NCI-H1105 (cell line): ENCODE data around the gene UNC13A.

Experiments
- DNase-seq: peaks from one replicate; lab custom pipeline; 2025; lab: John Stamatoyannopoulos, UW

The UNC13A gene

GRCh38 chr19:17687857-17688784, at the start of gene UNC13A:
Gene UNC13A (minus strand): TSS chr19:17688354. CDS start chr19:17688199, 155 bp downstream.
- peak; percentile 54 for DNase-seq

DNA sequence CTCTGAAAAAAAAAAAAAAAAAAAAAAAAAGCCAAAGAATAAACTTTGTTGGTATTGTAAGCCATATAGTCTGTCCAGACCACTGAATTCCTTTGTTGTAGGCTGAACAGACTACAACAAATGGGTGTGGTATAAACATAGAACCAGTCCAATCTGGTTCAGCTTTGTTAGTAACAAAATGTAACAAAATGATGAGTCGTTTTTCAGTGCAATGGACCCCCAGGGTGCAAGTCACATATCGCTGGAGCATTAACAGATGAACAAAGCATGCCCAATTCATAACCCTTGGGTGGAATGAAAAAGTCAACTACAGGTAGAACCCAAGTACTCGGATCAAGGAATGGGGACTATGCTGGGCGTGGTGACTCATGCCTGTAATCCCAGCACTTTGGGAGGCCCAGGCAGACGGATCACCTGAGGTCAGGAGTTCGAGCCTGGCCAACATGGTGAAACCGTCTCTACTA, 49.6 kb upstream of the UNC13A start:
- no peak for DNase-seq

GRCh38 chr19:17735410-17735809, 47.3 kb upstream of the UNC13A start:
- no peak for DNase-seq

DNA sequence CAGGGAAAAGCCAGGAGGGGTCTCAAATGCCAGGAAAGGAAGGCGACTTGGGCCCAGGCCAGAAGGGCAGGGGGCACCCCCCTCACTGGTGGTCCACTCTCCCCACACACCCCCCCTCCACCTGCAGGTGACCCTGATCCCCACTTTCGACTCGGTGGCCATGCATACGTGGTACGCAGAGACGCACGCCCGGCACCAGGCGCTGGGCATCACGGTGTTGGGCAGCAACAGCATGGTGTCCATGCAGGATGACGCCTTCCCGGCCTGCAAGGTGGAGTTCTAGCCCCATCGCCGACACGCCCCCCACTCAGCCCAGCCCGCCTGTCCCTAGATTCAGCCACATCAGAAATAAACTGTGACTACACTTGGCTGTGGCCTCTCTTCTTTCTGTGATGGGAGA, 46.0 kb upstream of the UNC13A start:
- DNase-seq = no peak

DNA sequence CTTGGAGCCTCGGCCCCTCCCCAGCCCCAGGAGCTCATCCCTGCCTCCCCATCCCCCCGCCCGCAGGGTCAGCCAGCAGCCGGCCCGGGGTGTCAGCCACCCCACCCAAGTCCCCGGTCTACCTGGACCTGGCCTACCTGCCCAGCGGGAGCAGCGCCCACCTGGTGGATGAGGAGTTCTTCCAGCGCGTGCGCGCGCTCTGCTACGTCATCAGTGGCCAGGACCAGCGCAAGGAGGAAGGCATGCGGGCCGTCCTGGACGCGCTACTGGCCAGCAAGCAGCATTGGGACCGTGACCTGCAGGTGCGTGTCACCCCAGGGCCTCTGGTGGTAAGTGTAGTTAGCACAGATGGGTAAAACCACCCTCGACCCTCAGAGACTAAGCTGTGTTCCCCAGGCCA, 45.0 kb upstream of the UNC13A start:
- no peak for DNase-seq

GRCh38 chr19:17727843-17728242, 39.7 kb upstream of the UNC13A start:
- DNase-seq = no peak

DNA sequence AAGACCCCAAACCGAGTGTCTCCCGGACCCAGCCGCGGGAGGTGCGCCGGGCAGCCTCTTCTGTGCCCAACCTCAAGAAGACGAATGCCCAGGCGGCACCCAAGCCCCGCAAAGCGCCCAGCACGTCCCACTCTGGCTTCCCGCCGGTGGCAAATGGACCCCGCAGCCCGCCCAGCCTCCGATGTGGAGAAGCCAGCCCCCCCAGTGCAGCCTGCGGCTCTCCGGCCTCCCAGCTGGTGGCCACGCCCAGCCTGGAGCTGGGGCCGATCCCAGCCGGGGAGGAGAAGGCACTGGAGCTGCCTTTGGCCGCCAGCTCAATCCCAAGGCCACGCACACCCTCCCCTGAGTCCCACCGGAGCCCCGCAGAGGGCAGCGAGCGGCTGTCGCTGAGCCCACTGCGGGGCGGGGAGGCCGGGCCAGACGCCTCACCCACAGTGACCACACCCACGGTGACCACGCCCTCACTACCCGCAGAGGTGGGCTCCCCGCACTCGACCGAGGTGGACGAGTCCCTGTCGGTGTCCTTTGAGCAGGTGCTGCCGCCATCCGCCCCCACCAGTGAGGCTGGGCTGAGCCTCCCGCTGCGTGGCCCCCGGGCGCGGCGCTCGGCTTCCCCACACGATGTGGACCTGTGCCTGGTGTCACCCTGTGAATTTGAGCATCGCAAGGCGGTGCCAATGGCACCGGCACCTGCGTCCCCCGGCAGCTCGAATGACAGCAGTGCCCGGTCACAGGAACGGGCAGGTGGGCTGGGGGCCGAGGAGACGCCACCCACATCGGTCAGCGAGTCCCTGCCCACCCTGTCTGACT, 39.0 kb upstream of the UNC13A start:
- no peak for DNase-seq

DNA sequence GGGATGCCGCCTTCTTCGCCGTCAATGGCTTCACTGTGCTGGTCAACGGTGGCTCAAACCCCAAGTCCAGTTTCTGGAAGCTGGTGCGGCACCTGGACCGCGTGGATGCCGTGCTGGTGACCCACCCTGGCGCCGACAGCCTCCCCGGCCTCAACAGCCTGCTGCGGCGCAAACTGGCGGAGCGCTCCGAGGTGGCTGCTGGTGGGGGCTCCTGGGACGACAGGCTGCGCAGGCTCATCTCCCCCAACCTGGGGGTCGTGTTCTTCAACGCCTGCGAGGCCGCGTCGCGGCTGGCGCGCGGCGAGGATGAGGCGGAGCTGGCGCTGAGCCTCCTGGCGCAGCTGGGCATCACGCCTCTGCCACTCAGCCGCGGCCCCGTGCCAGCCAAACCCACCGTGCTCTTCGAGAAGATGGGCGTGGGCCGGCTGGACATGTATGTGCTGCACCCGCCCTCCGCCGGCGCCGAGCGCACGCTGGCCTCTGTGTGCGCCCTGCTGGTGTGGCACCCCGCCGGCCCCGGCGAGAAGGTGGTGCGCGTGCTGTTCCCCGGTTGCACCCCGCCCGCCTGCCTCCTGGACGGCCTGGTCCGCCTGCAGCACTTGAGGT, 38.1 kb upstream of the UNC13A start:
- DNase-seq = no peak

GRCh38 chr19:17725422-17726078, 37.4 kb upstream of the UNC13A start:
- DNase-seq = no peak

GRCh38 chr19:17724655-17725054, 36.5 kb upstream of the UNC13A start:
- no peak for DNase-seq

- DNase-seq = no peak
These were observed 34.6 kb upstream of the UNC13A start for GRCh38 chr19:17722655-17723240.

DNA sequence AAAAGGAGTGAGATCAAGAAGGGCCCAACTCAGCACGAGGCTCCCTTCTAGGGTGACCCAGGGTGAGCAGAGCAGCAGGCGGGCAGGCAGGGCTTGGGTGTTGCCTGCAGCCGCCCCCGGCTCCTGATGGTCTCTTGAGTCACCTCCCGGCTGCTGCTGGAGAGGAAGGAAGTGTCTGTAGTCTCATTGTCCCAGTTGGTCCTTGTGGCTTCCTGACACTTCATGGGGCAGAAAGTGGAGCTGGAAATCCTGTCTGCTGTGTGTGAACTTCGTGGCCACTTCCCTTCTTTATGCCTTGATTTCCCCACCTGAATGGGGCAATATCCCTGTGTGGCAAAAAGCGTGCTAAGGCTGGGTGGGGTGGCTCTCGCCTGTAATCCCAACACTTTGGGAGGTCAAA, 33.7 kb upstream of the UNC13A start:
- DNase-seq = no peak

DNA sequence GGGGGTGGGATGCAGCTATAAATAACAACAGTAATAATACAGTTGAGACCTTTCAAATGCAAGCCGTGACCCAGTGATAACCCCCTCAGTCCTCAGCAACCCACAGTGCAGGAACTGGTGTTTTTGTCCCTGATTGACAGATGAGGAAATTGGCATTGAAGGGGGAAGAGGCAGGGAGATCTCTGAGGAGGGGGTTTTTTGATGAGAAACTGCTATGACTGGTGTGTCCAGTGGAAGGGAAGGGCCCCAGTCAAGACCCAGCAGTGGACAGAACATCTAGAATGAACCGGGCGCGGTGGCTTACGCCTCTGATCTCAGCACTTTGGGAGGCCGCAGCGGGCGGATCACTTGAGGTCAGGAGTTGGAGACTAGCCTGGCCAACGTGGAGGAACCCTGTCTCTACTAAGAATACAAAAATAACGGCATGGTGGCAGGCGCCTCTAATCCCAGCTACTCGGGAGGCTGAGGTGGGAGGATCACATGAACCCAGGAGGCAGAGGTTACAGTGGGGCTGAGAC, 33.0 kb upstream of the UNC13A start:
- DNase-seq = no peak

DNA sequence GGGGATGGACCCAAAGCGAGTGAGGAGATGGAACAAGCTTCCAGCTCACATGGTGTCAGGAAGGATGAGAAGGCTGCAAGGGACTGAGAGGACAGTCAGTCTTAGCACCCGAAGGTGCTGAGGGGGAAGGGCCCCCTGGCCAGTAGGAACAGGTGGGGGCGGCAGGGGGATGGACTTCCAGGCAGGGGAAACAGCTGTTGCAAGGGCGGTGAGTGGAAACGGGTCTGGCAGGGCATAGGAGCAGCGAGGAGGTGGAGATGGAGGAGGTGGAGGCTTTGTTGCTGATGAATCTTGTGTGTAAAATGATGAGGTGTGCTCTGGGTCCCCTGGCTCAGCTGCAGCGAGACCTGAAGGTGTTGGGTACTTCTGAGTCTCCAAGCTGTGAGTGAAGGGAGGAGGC, 32.3 kb upstream of the UNC13A start:
- no peak for DNase-seq

DNA sequence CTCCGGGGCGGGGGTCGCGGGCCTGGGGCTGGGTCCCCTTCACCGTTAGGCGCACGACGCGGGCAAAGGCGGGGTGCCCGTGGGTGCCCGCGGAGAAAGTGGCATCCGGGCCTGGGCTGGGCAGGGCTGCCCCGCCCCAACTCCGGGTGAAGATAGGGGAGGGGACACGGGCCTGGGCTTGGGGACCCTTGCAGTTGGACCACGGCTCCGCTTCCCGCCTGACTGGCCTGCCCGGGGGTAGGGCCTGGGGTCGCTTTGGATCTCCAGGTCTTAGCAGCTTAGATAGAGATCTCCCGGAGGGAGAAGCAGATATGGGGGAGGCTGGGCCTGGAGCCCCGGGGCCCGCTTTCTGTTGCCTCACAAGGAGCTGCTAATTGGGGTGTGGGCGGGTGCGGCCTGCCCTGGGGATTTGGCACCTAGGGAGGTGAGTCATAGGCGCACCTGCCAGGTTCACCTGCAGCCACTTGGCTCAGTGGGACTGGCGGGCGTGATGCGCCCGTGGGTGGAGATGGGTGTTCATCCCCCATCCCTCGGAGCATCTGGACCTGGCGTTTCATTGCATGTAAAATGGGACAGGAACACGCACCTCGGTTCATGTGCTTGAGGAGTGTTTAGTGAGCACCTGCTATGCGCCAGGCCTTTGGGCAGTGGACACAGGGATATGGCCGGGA, 31.7 kb upstream of the UNC13A start:
- DNase-seq = peak; percentile 62

DNA sequence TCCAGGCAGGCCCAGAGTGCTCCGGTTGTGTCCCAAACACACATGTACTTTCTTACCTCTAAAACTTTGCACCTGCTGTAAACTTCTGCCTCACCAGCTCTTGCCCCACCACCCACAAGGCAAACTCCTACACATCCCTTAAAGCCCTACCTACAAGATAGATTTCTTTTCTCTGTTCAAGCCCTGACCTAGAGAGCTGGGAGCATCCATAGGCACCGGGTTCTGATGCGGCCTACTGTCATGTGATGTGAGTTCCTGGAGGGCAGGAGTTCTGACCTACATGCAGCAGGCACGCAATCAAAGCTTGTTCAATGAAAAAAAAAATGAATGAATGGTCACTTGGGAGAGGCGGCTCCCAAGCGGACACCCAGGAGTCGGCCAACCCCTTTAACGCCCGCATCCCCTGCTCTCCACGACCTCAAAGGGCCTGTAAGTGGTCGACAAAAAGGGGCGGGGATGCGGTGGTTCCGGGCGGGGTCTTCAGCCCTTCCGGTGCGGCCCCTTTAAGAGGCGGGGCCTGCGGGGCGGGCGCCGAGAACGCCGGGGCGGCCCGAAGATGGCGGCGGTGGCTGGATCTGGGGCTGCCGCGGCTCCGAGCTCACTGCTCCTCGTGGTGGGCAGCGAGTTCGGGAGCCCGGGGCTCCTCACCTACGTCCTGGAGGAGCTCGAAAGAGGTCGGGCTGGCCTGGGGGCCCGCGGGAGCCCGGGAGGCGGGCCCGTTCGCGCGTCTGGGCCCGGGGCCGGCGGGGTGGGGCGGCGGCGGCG, 31.0 kb upstream of the UNC13A start, which contains the start of gene MAP1S:
Gene MAP1S, plus strand, starts transcription at position 534 of the 765 bp plus-strand sequence. Its CDS starts 23 bp downstream, at position 557.
- DNase-seq = peak; percentile 81

DNA sequence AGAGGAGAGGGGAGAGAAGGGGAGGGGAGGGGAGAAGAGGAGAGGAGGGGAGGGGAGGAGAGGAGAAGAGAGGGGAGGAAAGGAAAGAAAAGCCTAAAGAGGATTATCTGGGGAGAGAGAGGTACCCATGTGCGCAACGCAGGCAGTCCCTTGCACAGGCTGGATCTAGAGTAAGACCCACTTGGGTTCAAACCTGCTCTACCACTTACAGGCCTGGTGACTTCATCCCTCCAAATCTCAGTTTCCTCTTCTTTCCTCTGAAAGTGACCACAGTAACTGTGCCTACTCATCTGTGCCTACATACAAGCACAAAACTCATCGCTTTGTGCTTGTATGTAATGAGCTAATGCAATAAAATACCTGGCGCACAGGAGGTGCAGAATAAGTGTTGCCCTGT, 30.4 kb upstream of the UNC13A start:
- DNase-seq = no peak

DNA sequence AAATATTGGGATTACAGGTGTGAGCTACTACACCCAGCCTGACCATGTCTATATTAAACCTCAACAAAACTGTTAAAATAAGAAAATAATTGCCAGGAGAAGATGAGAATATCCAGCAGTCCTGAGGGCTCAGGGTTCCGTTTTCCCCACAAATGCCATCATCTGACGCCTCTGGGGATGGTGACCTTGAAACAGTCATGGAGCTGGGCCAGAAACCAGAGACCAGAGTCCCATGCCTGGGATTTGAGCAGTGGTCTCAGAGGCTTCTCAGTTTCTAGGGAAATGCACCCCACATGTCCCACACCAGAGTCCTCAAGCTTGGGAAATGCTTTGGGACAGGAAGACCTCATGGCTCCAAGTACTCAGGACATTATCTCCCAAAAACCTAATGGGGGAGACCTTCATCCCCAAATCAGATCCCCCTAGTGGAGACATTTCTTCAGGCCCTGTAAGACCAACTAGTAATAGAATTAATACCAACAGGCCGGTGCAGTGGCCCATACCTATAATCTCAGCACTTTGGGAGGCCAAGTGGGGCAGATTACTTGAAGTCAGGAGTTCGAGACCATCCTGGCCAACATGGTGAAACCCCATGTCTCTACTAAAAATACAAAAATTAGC, 28.3 kb upstream of the UNC13A start:
- no peak for DNase-seq

GRCh38 chr19:17711851-17712250, 23.7 kb upstream of the UNC13A start:
- no peak for DNase-seq
